Liver (tissue), 9 donors: ENCODE results near the gene LYPD5. TPM values are rescaled to one million over a fixed set of nuclear protein-coding genes. Genes with fewer than 3 reads are reported as not detected.

Experiments used
- DNase-seq: peaks from one replicate; pipeline ENCODE4 v3.0.0-alpha.2; 2017; ENCODE audit warnings: low spot score
- H3K27ac ChIP-seq, 2 donors: one replicate each; pipeline ENCODE4 v1.7.0; 2013; ENCODE audit warnings: inconsistent platforms in 2 of 2, low read length in 2 of 2, control low read depth in 1 of 2, low read depth in 1 of 2, mild to moderate bottlenecking in 1 of 2
- H3K27me3 ChIP-seq, 4 donors: one replicate each; pipeline versions ENCODE4 v1.6.1 to v1.7.0; 2013; ENCODE audit warnings: low read length in 3 of 4, inconsistent platforms in 1 of 4, mild to moderate bottlenecking in 1 of 4, moderate library complexity in 1 of 4; ENCODE audit not compliant: control insufficient read depth in 4 of 4, insufficient read depth in 4 of 4
- H3K36me3 ChIP-seq, 4 donors: one replicate each; pipeline versions ENCODE4 v1.6.1 to v1.7.0; 2013; ENCODE audit warnings: low read length in 3 of 4, mild to moderate bottlenecking in 3 of 4, low read depth in 1 of 4, moderate library complexity in 1 of 4; ENCODE audit not compliant: control insufficient read depth in 4 of 4, insufficient read depth in 3 of 4
- H3K4me1 ChIP-seq, 4 donors: one replicate each; pipeline versions ENCODE4 v1.6.1 to v1.7.0; 2013; ENCODE audit warnings: low read length in 3 of 4, mild to moderate bottlenecking in 3 of 4, moderate library complexity in 1 of 4; ENCODE audit not compliant: control insufficient read depth in 4 of 4, insufficient read depth in 4 of 4
- H3K4me3 ChIP-seq, 3 donors: one replicate each; pipeline versions ENCODE4 v1.6.1 to v1.7.0; 2013; ENCODE audit warnings: low read length in 3 of 3, control low read depth in 1 of 3, low read depth in 1 of 3, mild to moderate bottlenecking in 1 of 3
- H3K9ac ChIP-seq, 2 donors: one replicate each; pipeline ENCODE4 v1.7.0; 2013; ENCODE audit warnings: low read length in 2 of 2, mild to moderate bottlenecking in 2 of 2, moderate library complexity in 2 of 2, control low read depth in 1 of 2, low read depth in 1 of 2
- H3K9me3 ChIP-seq, 4 donors: one replicate each; pipeline versions ENCODE4 v1.6.1 to v1.7.0; 2013; ENCODE audit warnings: low read length in 3 of 4; ENCODE audit not compliant: control insufficient read depth in 4 of 4
- ATF3 ChIP-seq: IDR thresholded peaks from 2 replicates; pipeline ENCODE4 v1.6.1; 2016; ENCODE audit warnings: antibody characterized with exemption
- CTCF ChIP-seq: fragments of 150-350 bp; IDR thresholded peaks from 2 replicates; pipeline ENCODE4 v1.5.1; 2017; ENCODE audit warnings: improper control_type of control experiment, low read depth, low read length; ENCODE audit not compliant: missing input control
- EGR1 ChIP-seq, 2 donors: IDR thresholded peaks; 2 replicates each; pipeline ENCODE4 v1.6.1; 2016 to 2018; ENCODE audit warnings: antibody characterized with exemption in 2 of 2, low read depth in 2 of 2
- FOXA1 ChIP-seq: IDR thresholded peaks from 2 replicates; pipeline ENCODE4 v1.6.1; 2016; ENCODE audit warnings: antibody characterized with exemption
- GABPA ChIP-seq, 2 donors: IDR thresholded peaks in 1 of 2; conservative IDR thresholded peaks in 1 of 2; 2 replicates each; pipeline ENCODE4 v1.6.1; 2016; ENCODE audit warnings: antibody characterized with exemption in 2 of 2, mild to moderate bottlenecking in 1 of 2, moderate library complexity in 1 of 2
- HNF4A ChIP-seq, 2 donors: conservative IDR thresholded peaks; 2 replicates each; pipeline ENCODE4 v1.6.1; 2016; ENCODE audit warnings: antibody characterized with exemption in 2 of 2, mild to moderate bottlenecking in 2 of 2
- JUND ChIP-seq, 2 donors: IDR thresholded peaks; 2 replicates each; pipeline ENCODE4 v1.6.1; 2016; ENCODE audit warnings: antibody characterized with exemption in 2 of 2
- NR2F2 ChIP-seq: IDR thresholded peaks from 2 replicates; pipeline ENCODE4 v1.6.1; 2016; ENCODE audit warnings: antibody characterized with exemption
- RAD21 ChIP-seq, 2 donors: IDR thresholded peaks; 2 replicates each; pipeline ENCODE4 v1.6.1; 2016; ENCODE audit warnings: antibody characterized with exemption in 2 of 2, mild to moderate bottlenecking in 2 of 2
- REST ChIP-seq: IDR thresholded peaks from 2 replicates; pipeline ENCODE4 v1.6.1; 2016; ENCODE audit warnings: antibody characterized with exemption, mild to moderate bottlenecking
- RXRA ChIP-seq, 2 donors: IDR thresholded peaks; 2 replicates each; pipeline ENCODE4 v1.6.1; 2017 to 2018; ENCODE audit warnings: antibody characterized with exemption in 2 of 2, mild to moderate bottlenecking in 1 of 2
- TAF1 ChIP-seq: conservative IDR thresholded peaks from 2 replicates; pipeline ENCODE4 v1.6.1; 2016; ENCODE audit warnings: antibody characterized with exemption, mild to moderate bottlenecking
- WGBS: extraction: QIAGEN DNeasy Blood & Tissue Kit; methylation state at CpG from one replicate; pipeline ENCODE4 v1.1.7; 2013; 5-methylcytosine and 5-hydroxymethylcytosine counted together
- polyA plus RNA-seq, 2 donors: library from polyadenylated mRNA; stranded (reverse) in 1 of 2; unstranded in 1 of 2; fragments of 200-250 nt in 1 of 2; fragments of >200 nt in 1 of 2; fragmentation: Nextera tagmentation in 1 of 2; extraction: Ambion mirVana in 1 of 2; gene quantifications; one replicate each; pipeline versions ENCODE4 v1.2.1 to v1.2.3, GENCODE V29; 2013 to 2015
- total RNA-seq, 2 donors: library from RNA; depleted of rRNA; stranded (reverse); fragments of >200 nt; gene quantifications; one replicate each; pipeline ENCODE4 v1.2.3, GENCODE V29; 2014
- donor health status: healthy.
- donor health status: healthy.
- donor health status: healthy.
- donor health status: healthy.
- donor health status: healthy.

Gene LYPD5
- total and polyA plus RNA-seq, 4 donors = 0.08 to 0.14 (median 0.13) TPM; not detected in 1

- peaks cover 5 to 8% (median 6%) of the 10 kb centered on the region in 4 donors for H3K4me1 ChIP-seq
Observed at GRCh38 chr19:43774103-43774939, 27.9 kb downstream of the LYPD5 start.

GRCh38 chr19:43773725-43774102 is 28.5 kb downstream of the LYPD5 start:
- H3K9ac ChIP-seq = no peak overlapping the region
- no peak overlapping the region for H3K27ac ChIP-seq
- peaks cover 0 to 4% (median 0%) of the 10 kb centered on the region in 4 donors for H3K27me3 ChIP-seq
- peaks cover 5 to 8% (median 6%) of the 10 kb centered on the region in 4 donors for H3K4me1 ChIP-seq
- H3K4me3 ChIP-seq = no peak overlapping the region
- no peak for DNase-seq
- TF ChIP-seq NR2F2 = no peak
- no peak for TF ChIP-seq FOXA1
- TF ChIP-seq EGR1 (IDR thresholded peaks at IDR 0.05; ENCODE audit: low read depth in 2 of 2) = no peak
- TF ChIP-seq GABPA (IDR thresholded peaks at IDR 0.05 in 1 of 2, conservative IDR thresholded peaks at IDR 0.05 in 1 of 2) = no peak
- TF ChIP-seq CTCF = no peak
- no peak for TF ChIP-seq HNF4A (conservative IDR thresholded peaks at IDR 0.05)
- no peak for TF ChIP-seq RAD21 (IDR thresholded peaks at IDR 0.05)
- TF ChIP-seq ATF3 = no peak
- no peak for TF ChIP-seq RXRA (IDR thresholded peaks at IDR 0.05)
- H3K9me3 ChIP-seq = no peaks in the 10 kb centered on the region
- H3K36me3 ChIP-seq = no peaks in the 10 kb centered on the region
- WGBS = 47% methylated on average over 5 of the region's 5 CpGs

More at GRCh38 chr19:43774103-43774939, 27.9 kb downstream of the LYPD5 start:
- Histone ChIP-seq H3K27ac (no peak overlapping the region), H3K27me3 (peaks cover 0 to 4% (median 0%) of the 10 kb centered on the region in 4 donors), H3K36me3 (no peaks in the 10 kb centered on the region), H3K9ac (no peak overlapping the region), H3K9me3 (no peaks in the 10 kb centered on the region), H3K4me3 (peak overlapping the region in 1 of 3 donors; percentile 21)
- peak; percentile 95 for DNase-seq
- no peak for TF ChIP-seq JUND (IDR thresholded peaks at IDR 0.05)
- peak in 1 of 2 donors; percentile 15 for TF ChIP-seq RAD21 (IDR thresholded peaks at IDR 0.05)
- TF ChIP-seq CTCF = peak; percentile 49
- WGBS = 17% methylated on average over 63 of the region's 63 CpGs

GRCh38 chr19:43769256-43769655 is 33.0 kb downstream of the LYPD5 start:
- Histone ChIP-seq H3K4me1 (peaks cover 1 to 3% (median 3%) of the 10 kb centered on the region in 4 donors), H3K27ac (no peak overlapping the region), H3K4me3 (no peak overlapping the region), H3K9ac (no peak overlapping the region), H3K27me3 (peaks cover 0 to 4% (median 0%) of the 10 kb centered on the region in 4 donors), H3K36me3 (no peaks in the 10 kb centered on the region), H3K9me3 (no peaks in the 10 kb centered on the region)
- no peak for DNase-seq
- WGBS = 85% methylated on average over 14 of the region's 14 CpGs
- no peak for TF ChIP-seq EGR1 (IDR thresholded peaks at IDR 0.05; ENCODE audit: low read depth in 2 of 2)
- TF ChIP-seq NR2F2 = no peak
- TF ChIP-seq TAF1 = no peak
- no peak for TF ChIP-seq JUND (IDR thresholded peaks at IDR 0.05)
- TF ChIP-seq RXRA (IDR thresholded peaks at IDR 0.05) = no peak
- TF ChIP-seq RAD21 (IDR thresholded peaks at IDR 0.05) = no peak
- no peak for TF ChIP-seq CTCF
- no peak for TF ChIP-seq REST
